H1 (cell line): Measurements from ENCODE around the gene CDC42EP3. TPM values are rescaled to one million over a fixed set of nuclear protein-coding genes. Genes with fewer than 3 reads are reported as not detected.

Experiments used
- CTCF ChIA-PET: fragments of 300-600 bp; sonication (Branson Sonifier 250); formaldehyde crosslinking; loops from one replicate; lab custom pipeline; 2021; ENCODE audit not compliant: partially characterized antibody; lab: Charles Lee
- POLR2A ChIA-PET: fragments of 300-600 bp; sonication (Branson Sonifier 250); formaldehyde crosslinking; loops from one replicate; lab custom pipeline; 2021; ENCODE audit warnings: inconsistent platforms; ENCODE audit not compliant: partially characterized antibody; lab: Charles Lee
- DNase-seq, 2 experiments: peaks; one replicate each; pipeline versions ENCODE4 v3.0.0 to v3.0.0-alpha.2; 2010 to 2022; ENCODE audit warnings: low spot score in 2 of 2, low read depth in 1 of 2, mixed read lengths in 1 of 2
- FAIRE-seq: peaks from 2 replicates; lab custom pipeline; 2011; peaks lifted over from hg19 to GRCh38; lab: Jason Lieb, UNC
- H2AFZ ChIP-seq: 2 replicates; pipeline ENCODE4 v1.8.1; 2012; ENCODE audit warnings: low read length, inconsistent platforms
- H2AK5ac ChIP-seq: 2 replicates; pipeline ENCODE4 v1.6.1; 2013; ENCODE audit warnings: low read depth, low read length
- H2BK120ac ChIP-seq: replicated peaks from 2 replicates; pipeline ENCODE3; 2013; ENCODE audit warnings: low read depth, low read length, inconsistent platforms
- H2BK12ac ChIP-seq: 2 replicates; pipeline ENCODE4 v1.6.1; 2013; ENCODE audit warnings: low read depth, low read length
- H2BK15ac ChIP-seq: 2 replicates; pipeline ENCODE4 v1.6.1; 2013; ENCODE audit warnings: low read length
- H2BK20ac ChIP-seq: 2 replicates; pipeline ENCODE4 v1.6.1; 2013; ENCODE audit warnings: low read length
- H2BK5ac ChIP-seq: 2 replicates; pipeline ENCODE4 v1.6.1; 2013; ENCODE audit warnings: low read depth, low read length
- H3K14ac ChIP-seq: 2 replicates; pipeline ENCODE4 v1.6.1; 2013; ENCODE audit warnings: inconsistent platforms; ENCODE audit not compliant: insufficient read length
- H3K18ac ChIP-seq: 2 replicates; pipeline ENCODE4 v1.6.1; 2013; ENCODE audit warnings: low read length; ENCODE audit errors: extremely low read depth
- H3K23ac ChIP-seq: 2 replicates; pipeline ENCODE4 v1.6.1; 2013; ENCODE audit warnings: inconsistent platforms; ENCODE audit not compliant: insufficient read length
- H3K23me2 ChIP-seq: 2 replicates; pipeline ENCODE4 v1.6.1; 2013; ENCODE audit warnings: low read depth, low read length
- H3K27ac ChIP-seq: 2 replicates; pipeline ENCODE4 v1.6.1; 2011; ENCODE audit warnings: low read depth, low read length, inconsistent platforms
- H3K27me3 ChIP-seq, 4 experiments: replicated peaks in 1 of 4; 1 replicate in 1 of 4; 2 replicates in 3 of 4; pipeline versions ENCODE4 v1.6.1 to v1.8.1; 2011 to 2013; ENCODE audit warnings: low read length in 3 of 4, mild to moderate bottlenecking in 3 of 4, inconsistent platforms in 2 of 4, mixed read lengths in 2 of 4, moderate library complexity in 1 of 4; ENCODE audit not compliant: control insufficient read depth in 3 of 4, insufficient read depth in 3 of 4; ENCODE audit errors: extremely low read depth in 1 of 4
- H3K36me3 ChIP-seq, 4 experiments: 2 replicates each; pipeline versions ENCODE4 v1.6.1 to v1.8.1; 2011 to 2013; ENCODE audit warnings: mild to moderate bottlenecking in 4 of 4, low read length in 3 of 4, moderate library complexity in 2 of 4, control low read depth in 1 of 4, inconsistent platforms in 1 of 4; ENCODE audit not compliant: insufficient read depth in 4 of 4, control insufficient read depth in 2 of 4
- H3K4ac ChIP-seq: replicated peaks from 2 replicates; pipeline ENCODE3; 2013; ENCODE audit warnings: low read length, low read depth, mixed read lengths, inconsistent platforms; ENCODE audit not compliant: insufficient read length
- H3K4me1 ChIP-seq, 4 experiments: replicated peaks in 1 of 4; 1 replicate in 1 of 4; 2 replicates in 3 of 4; pipeline versions ENCODE4 v1.6.1 to v1.8.1; 2011 to 2013; ENCODE audit warnings: low read length in 3 of 4, inconsistent platforms in 2 of 4, mixed read lengths in 1 of 4; ENCODE audit not compliant: insufficient read depth in 4 of 4, control insufficient read depth in 3 of 4
- H3K4me2 ChIP-seq, 2 experiments: 2 replicates each; pipeline versions ENCODE4 v1.6.1 to v1.8.1; 2011 to 2013; ENCODE audit warnings: low read depth in 2 of 2, low read length in 2 of 2, control low read depth in 1 of 2, inconsistent platforms in 1 of 2, mild to moderate bottlenecking in 1 of 2; ENCODE audit not compliant: insufficient read depth in 1 of 2
- H3K4me3 ChIP-seq, 4 experiments: fragments of 200-600, 300-600 bp in 1 of 4; sonication (generic), shearing (Covaris generic), sonication (Bioruptor Twin) in 1 of 4; 2 replicates each; pipeline versions ENCODE4 v1.5.1 to v1.8.1; 2011 to 2016; ENCODE audit warnings: low read length in 4 of 4, low read depth in 3 of 4, control low read depth in 2 of 4, inconsistent platforms in 2 of 4, mild to moderate bottlenecking in 2 of 4, mixed read lengths in 1 of 4, moderate library complexity in 1 of 4; ENCODE audit not compliant: insufficient read depth in 2 of 4; ENCODE audit errors: extremely low read depth in 1 of 4
- H3K56ac ChIP-seq: replicated peaks from 2 replicates; pipeline ENCODE3; 2013; ENCODE audit warnings: low read depth, mild to moderate bottlenecking, mixed read lengths, low read length, inconsistent platforms; ENCODE audit not compliant: insufficient read length
- H3K79me1 ChIP-seq: 2 replicates; pipeline ENCODE4 v1.6.1; 2013; ENCODE audit warnings: low read depth, low read length, control low read depth
- H3K79me2 ChIP-seq, 2 experiments: 2 replicates each; pipeline versions ENCODE4 v1.6.1 to v1.8.1; 2012 to 2013; ENCODE audit warnings: low read length in 2 of 2, mild to moderate bottlenecking in 2 of 2, inconsistent platforms in 1 of 2; ENCODE audit not compliant: insufficient read depth in 2 of 2, control insufficient read depth in 1 of 2
- H3K9ac ChIP-seq, 4 experiments: replicated peaks in 1 of 4; 1 replicate in 1 of 4; 2 replicates in 3 of 4; pipeline versions ENCODE4 v1.6.1 to v1.8.1; 2011 to 2013; ENCODE audit warnings: low read depth in 3 of 4, low read length in 3 of 4, control low read depth in 2 of 4, mild to moderate bottlenecking in 2 of 4, moderate library complexity in 2 of 4, inconsistent platforms in 1 of 4; ENCODE audit errors: extremely low read depth in 1 of 4
- H3K9me3 ChIP-seq, 2 experiments: 2 replicates each; pipeline versions ENCODE4 v1.6.1 to v1.8.1; 2012 to 2013; ENCODE audit warnings: mild to moderate bottlenecking in 2 of 2, moderate library complexity in 2 of 2, control low read depth in 1 of 2, inconsistent platforms in 1 of 2, low read depth in 1 of 2, low read length in 1 of 2, mixed read lengths in 1 of 2; ENCODE audit not compliant: insufficient read depth in 2 of 2
- H4K20me1 ChIP-seq, 2 experiments: replicated peaks in 1 of 2; 2 replicates each; pipeline versions ENCODE3 to v1.8.1; 2011 to 2013; ENCODE audit warnings: inconsistent platforms in 2 of 2, low read length in 2 of 2, mild to moderate bottlenecking in 1 of 2; ENCODE audit not compliant: insufficient read depth in 2 of 2, control insufficient read depth in 1 of 2
- H4K5ac ChIP-seq: 2 replicates; pipeline ENCODE4 v1.6.1; 2013; ENCODE audit warnings: low read length, low read depth, mixed read lengths, inconsistent platforms; ENCODE audit not compliant: insufficient read length
- H4K8ac ChIP-seq: 2 replicates; pipeline ENCODE4 v1.8.0; 2013; ENCODE audit warnings: mild to moderate bottlenecking, moderate library complexity, low read length, inconsistent platforms; ENCODE audit not compliant: insufficient read depth; ENCODE audit errors: extremely low read depth
- H4K91ac ChIP-seq: replicated peaks from 2 replicates; pipeline ENCODE3; 2013; ENCODE audit warnings: low read length, mixed read lengths, inconsistent platforms; ENCODE audit not compliant: insufficient read length
- BACH1 ChIP-seq: IDR thresholded peaks from 2 replicates; pipeline ENCODE4 v1.6.1; 2012; ENCODE audit warnings: low read length, improper control_type of control experiment
- CBX5 ChIP-seq: fragments of 300-800, 300-1000 bp; sonication (generic); IDR thresholded peaks from 2 replicates; pipeline ENCODE4 v1.7.1; 2016; ENCODE audit warnings: antibody characterized with exemption, low read length, low read depth
- CBX8 ChIP-seq: fragments of 300-800, 300-1000 bp; sonication (generic); IDR thresholded peaks from 2 replicates; pipeline ENCODE4 v1.7.1; 2016; ENCODE audit warnings: low read depth, low read length, borderline replicate concordance
- CEBPB ChIP-seq: IDR thresholded peaks from 2 replicates; pipeline ENCODE4 v1.6.1; 2012; ENCODE audit warnings: low read depth, low read length
- CHD1 ChIP-seq: IDR thresholded peaks from 2 replicates; pipeline ENCODE4 v1.6.1; 2012; ENCODE audit warnings: low read depth, low read length, improper control_type of control experiment
- CTBP2 ChIP-seq: IDR thresholded peaks from 2 replicates; pipeline ENCODE4 v1.7.0; 2011; ENCODE audit warnings: borderline replicate concordance, mild to moderate bottlenecking, moderate library complexity, mixed read lengths, low read length; ENCODE audit not compliant: insufficient read depth, insufficient read length
- EGR1 ChIP-seq: IDR thresholded peaks from 2 replicates; pipeline ENCODE4 v1.6.1; 2011; ENCODE audit warnings: low read depth, low read length, borderline replicate concordance
- FOSL1 ChIP-seq: IDR thresholded peaks from 2 replicates; pipeline ENCODE4 v1.6.1; 2011; ENCODE audit warnings: mild to moderate bottlenecking, low read depth, low read length, moderate library complexity; ENCODE audit not compliant: insufficient read depth
- GTF2F1 ChIP-seq: IDR thresholded peaks from 2 replicates; pipeline ENCODE4 v1.6.1; 2012; ENCODE audit warnings: low read depth, low read length, improper control_type of control experiment, borderline replicate concordance
- KDM4A ChIP-seq: IDR thresholded peaks from one replicate; pipeline ENCODE4 v1.7.1; 2012; ENCODE audit warnings: low read depth, mild to moderate bottlenecking, moderate library complexity, low read length, inconsistent platforms; ENCODE audit not compliant: severe bottlenecking
- NRF1 ChIP-seq: IDR thresholded peaks from 2 replicates; pipeline ENCODE4 v1.6.1; 2011; ENCODE audit warnings: mild to moderate bottlenecking, low read depth, low read length, improper control_type of control experiment
- RBBP5 ChIP-seq: IDR thresholded peaks from 2 replicates; pipeline ENCODE4 v1.7.1; 2012; ENCODE audit warnings: low read depth, mild to moderate bottlenecking, inconsistent platforms, low read length, moderate library complexity, borderline replicate concordance
- RFX5 ChIP-seq: IDR thresholded peaks from 2 replicates; pipeline ENCODE4 v1.6.1; 2011; ENCODE audit warnings: low read depth, low read length, improper control_type of control experiment, borderline replicate concordance
- SP2 ChIP-seq: IDR thresholded peaks from 2 replicates; pipeline ENCODE4 v1.6.1; 2012; ENCODE audit warnings: mild to moderate bottlenecking, low read length, inconsistent platforms
- ZNF274 ChIP-seq: IDR thresholded peaks from 2 replicates; pipeline ENCODE4 v1.7.0; 2012; ENCODE audit warnings: low read length, borderline replicate concordance; ENCODE audit errors: extremely low read depth
- WGBS, 2 experiments: shearing (Covaris generic) in 1 of 2; methylation state at CpG; one replicate each; pipeline versions ENCODE4 v1.1.6 to v1.1.7; 2013 to 2015; ENCODE audit warnings: low lambda C conversion rate in 2 of 2, mixed read lengths in 2 of 2, inconsistent platforms in 1 of 2, low coverage in 1 of 2, missing lambda C conversion rate in 1 of 2; ENCODE audit not compliant: insufficient replicate concordance in 2 of 2, insufficient coverage in 1 of 2, insufficient read length in 1 of 2; ENCODE audit errors: extremely low coverage in 1 of 2, missing lambda C conversion rate in 1 of 2; 5-methylcytosine and 5-hydroxymethylcytosine counted together
- polyA plus RNA-seq, 7 experiments: library from polyadenylated mRNA; depleted of rRNA in 3 of 7; stranded (reverse) in 5 of 7; unstranded in 2 of 7; fragments of >200 nt in 5 of 7; fragments of 200-250 nt in 2 of 7; gene quantifications; 1 replicate in 5 of 7; 2 replicates in 1 of 7; 4 replicates in 1 of 7; pipeline versions ENCODE4 v1.2.1 to v1.2.3, GENCODE V29; 2011 to 2013; ENCODE audit warnings: missing spikeins in 2 of 7, mixed read lengths in 2 of 7
- total RNA-seq: library from RNA; stranded (reverse); fragmentation: NEBNext Ultra II Directional; extraction: Animal tissue kit (Norgen Biotek cat#: 25700); gene quantifications from 2 replicates; pipeline ENCODE4 v1.2.1, GENCODE V29; 2021

Gene CDC42EP3
- total and polyA plus RNA-seq, 2 of the 8 experiments (the other 6 are each of a cell fraction or from before 2014, with no cell fraction given), result 18.4 to 24.7 TPM

GRCh38 chr2:37666772-37667171, 4.7 kb downstream of the CDC42EP3 start:
- H4K8ac ChIP-seq, result no peak overlapping the region
- no peak overlapping the region for H3K18ac ChIP-seq
- 97% methylated on average over 2 of the region's 2 CpGs; no CpG with 5 or more reads in 1 of the 2 experiments for WGBS, 2 experiments
- no peak overlapping the region for H2BK20ac ChIP-seq
- no peak overlapping the region for H4K91ac ChIP-seq
- no peak overlapping the region for H3K4me2 ChIP-seq
- no peak overlapping the region for H2BK12ac ChIP-seq
- FAIRE-seq (no peak), DNase-seq (no peak)
- no peak overlapping the region for H2BK120ac ChIP-seq
- ChIA-PET CTCF (interaction anchor here (0.7 to 1.1 kb wide), 2 partner anchors 211 to 921 kb away, joined by 3 to 6 read pairs; no protein-coding TSS in a partner anchor), POLR2A (interaction anchor here (0.5 to 1.3 kb wide), 3 partner anchors 9 to 656 kb away, joined by 3 to 5 read pairs (median 3); no protein-coding TSS in a partner anchor)
- no peaks in the 10 kb centered on the region for H3K9me3 ChIP-seq
- H3K23ac ChIP-seq, result no peak overlapping the region
- H2AK5ac ChIP-seq, result no peak overlapping the region
- 0 out of 8 replicates have a peak, but pooled peaks cover 0 to 3% (median 0%) of the 10 kb centered on the region in 4 experiments for H3K36me3 ChIP-seq
- H3K27me3 ChIP-seq, result no peaks in the 10 kb centered on the region
- no peak overlapping the region for H3K56ac ChIP-seq
- no peak overlapping the region for H2BK15ac ChIP-seq
- H3K4me3 ChIP-seq, result no peak overlapping the region
- H2BK5ac ChIP-seq, result no peak overlapping the region
- H3K4me1 ChIP-seq, result peaks cover 0 to 5% (median 1%) of the 10 kb centered on the region in 4 experiments; a peak in 2 of 7 replicates
- no peak overlapping the region for H3K14ac ChIP-seq
- H3K27ac ChIP-seq, result no peak overlapping the region
- H4K20me1 ChIP-seq, result peaks cover 2 to 19% of the 10 kb centered on the region in 2 experiments
- H2AFZ ChIP-seq, result no peak overlapping the region
- no peak overlapping the region for H4K5ac ChIP-seq
- H3K79me2 ChIP-seq, result peaks cover 8 to 89% of the 10 kb centered on the region in 2 experiments
- H3K23me2 ChIP-seq, result peaks cover 10% of the 10 kb centered on the region
- H3K9ac ChIP-seq, result no peak overlapping the region
- no peaks in the 10 kb centered on the region; the same call in 1 of the 2 replicates for H3K79me1 ChIP-seq
- H3K4ac ChIP-seq, result no peak overlapping the region
- TF ChIP-seq EGR1 (no peak), RBBP5 (no peak), CBX5 (no peak), GTF2F1 (no peak), CBX8 (no peak), ZNF274 (no peak), NRF1 (no peak), KDM4A (no peak), CHD1 (no peak), SP2 (no peak), CEBPB (no peak), RFX5 (no peak), FOSL1 (no peak), CTBP2 (no peak), BACH1 (no peak)
